ENCODE results near the gene THRB.

THRB gene

GRCh38 chr3:24472358-24472757, 22.3 kb downstream of the THRB start:
- no peak for DNase-seq (ENCODE audit: extremely low read depth, insufficient read length)
- Histone ChIP-seq H3K36me3 (ENCODE audit: control insufficient read depth, insufficient read depth, low read length) (no peaks in the 10 kb centered on the region), H3K4me3 (replicated peaks; ENCODE audit: low read depth, low read length) (no peak overlapping the region), H3K27me3 (replicated peaks; ENCODE audit: control insufficient read depth, insufficient read depth, low read length) (no peaks in the 10 kb centered on the region)
- no peak for TF ChIP-seq CTCF (IDR thresholded peaks at IDR 0.05; ENCODE audit: insufficient read depth, low read length, poor library complexity, severe bottlenecking)

- Histone ChIP-seq H3K27me3 (replicated peaks; ENCODE audit: control insufficient read depth, insufficient read depth, low read length) (no peaks in the 10 kb centered on the region), H3K4me3 (replicated peaks; ENCODE audit: low read depth, low read length) (no peak overlapping the region), H3K36me3 (ENCODE audit: control insufficient read depth, insufficient read depth, low read length) (no peaks in the 10 kb centered on the region)
- no peak for TF ChIP-seq CTCF (IDR thresholded peaks at IDR 0.05; ENCODE audit: insufficient read depth, low read length, poor library complexity, severe bottlenecking)
- no peak for DNase-seq (ENCODE audit: extremely low read depth, insufficient read length)
Observed at GRCh38 chr3:24471486-24471885, 23.2 kb downstream of the THRB start.

- no peak for DNase-seq (ENCODE audit: extremely low read depth, insufficient read length)
- TF ChIP-seq CTCF (IDR thresholded peaks at IDR 0.05; ENCODE audit: insufficient read depth, low read length, poor library complexity, severe bottlenecking): no peak
- Histone ChIP-seq H3K27me3 (replicated peaks; ENCODE audit: control insufficient read depth, insufficient read depth, low read length) (no peaks in the 10 kb centered on the region), H3K36me3 (ENCODE audit: control insufficient read depth, insufficient read depth, low read length) (no peaks in the 10 kb centered on the region), H3K4me3 (replicated peaks; ENCODE audit: low read depth, low read length) (no peak overlapping the region)
Observed at GRCh38 chr3:24470277-24470676, 24.4 kb downstream of the THRB start.

GRCh38 chr3:24464389-24464788, 30.3 kb downstream of the THRB start:
- Histone ChIP-seq H3K27me3 (replicated peaks; ENCODE audit: control insufficient read depth, insufficient read depth, low read length) (no peaks in the 10 kb centered on the region), H3K36me3 (ENCODE audit: control insufficient read depth, insufficient read depth, low read length) (no peaks in the 10 kb centered on the region), H3K4me3 (replicated peaks; ENCODE audit: low read depth, low read length) (no peak overlapping the region)
- no peak for TF ChIP-seq CTCF (IDR thresholded peaks at IDR 0.05; ENCODE audit: insufficient read depth, low read length, poor library complexity, severe bottlenecking)
- DNase-seq (ENCODE audit: extremely low read depth, insufficient read length): no peak

- DNase-seq (ENCODE audit: extremely low read depth, insufficient read length): no peak
- Histone ChIP-seq H3K36me3 (ENCODE audit: control insufficient read depth, insufficient read depth, low read length) (no peaks in the 10 kb centered on the region), H3K4me3 (replicated peaks; ENCODE audit: low read depth, low read length) (no peak overlapping the region), H3K27me3 (replicated peaks; ENCODE audit: control insufficient read depth, insufficient read depth, low read length) (no peaks in the 10 kb centered on the region)
- no peak for TF ChIP-seq CTCF (IDR thresholded peaks at IDR 0.05; ENCODE audit: insufficient read depth, low read length, poor library complexity, severe bottlenecking)
Observed at GRCh38 chr3:24462737-24463136, 31.9 kb downstream of the THRB start.

GRCh38 chr3:24460974-24461373, 33.7 kb downstream of the THRB start:
- no peak for TF ChIP-seq CTCF (IDR thresholded peaks at IDR 0.05; ENCODE audit: insufficient read depth, low read length, poor library complexity, severe bottlenecking)
- H3K4me3 ChIP-seq (replicated peaks; ENCODE audit: low read depth, low read length): no peak overlapping the region
- H3K27me3 ChIP-seq (replicated peaks; ENCODE audit: control insufficient read depth, insufficient read depth, low read length): no peaks in the 10 kb centered on the region
- H3K36me3 ChIP-seq (ENCODE audit: control insufficient read depth, insufficient read depth, low read length): no peaks in the 10 kb centered on the region
- DNase-seq (ENCODE audit: extremely low read depth, insufficient read length): no peak

Data from GM06990 (cell line).